Duodenal mucosa (tissue), 2 donors: ENCODE data around the gene MAML3.
A peak's percentile ranks its signal among the peaks of the same experiment; 100 is the strongest.

Source experiments
- H3K27ac ChIP-seq: one replicate; pipeline ENCODE4 v1.7.0; 2013; ENCODE audit warnings: low read depth, low read length
- H3K27me3 ChIP-seq, 2 donors: one replicate each; pipeline ENCODE4 v1.7.0; 2013; ENCODE audit warnings: low read length in 2 of 2, control low read depth in 1 of 2; ENCODE audit not compliant: insufficient read depth in 2 of 2, control insufficient read depth in 1 of 2
- H3K36me3 ChIP-seq, 2 donors: one replicate each; pipeline ENCODE4 v1.7.0; 2013; ENCODE audit warnings: low read length in 2 of 2, control low read depth in 1 of 2; ENCODE audit not compliant: insufficient read depth in 2 of 2, control insufficient read depth in 1 of 2
- H3K4me1 ChIP-seq, 2 donors: one replicate each; pipeline ENCODE4 v1.7.0; 2013; ENCODE audit warnings: low read length in 2 of 2, control low read depth in 1 of 2; ENCODE audit not compliant: insufficient read depth in 2 of 2, control insufficient read depth in 1 of 2
- H3K4me3 ChIP-seq, 2 donors: one replicate each; pipeline ENCODE4 v1.7.0; 2013; ENCODE audit warnings: low read length in 2 of 2, low read depth in 1 of 2
- H3K9ac ChIP-seq, 2 donors: one replicate each; pipeline ENCODE4 v1.7.0; 2013; ENCODE audit warnings: low read length in 2 of 2, low read depth in 1 of 2
- H3K9me3 ChIP-seq, 2 donors: one replicate each; pipeline ENCODE4 v1.7.0; 2013; ENCODE audit warnings: low read length in 2 of 2, control low read depth in 1 of 2; ENCODE audit not compliant: control insufficient read depth in 1 of 2

Gene MAML3

DNA sequence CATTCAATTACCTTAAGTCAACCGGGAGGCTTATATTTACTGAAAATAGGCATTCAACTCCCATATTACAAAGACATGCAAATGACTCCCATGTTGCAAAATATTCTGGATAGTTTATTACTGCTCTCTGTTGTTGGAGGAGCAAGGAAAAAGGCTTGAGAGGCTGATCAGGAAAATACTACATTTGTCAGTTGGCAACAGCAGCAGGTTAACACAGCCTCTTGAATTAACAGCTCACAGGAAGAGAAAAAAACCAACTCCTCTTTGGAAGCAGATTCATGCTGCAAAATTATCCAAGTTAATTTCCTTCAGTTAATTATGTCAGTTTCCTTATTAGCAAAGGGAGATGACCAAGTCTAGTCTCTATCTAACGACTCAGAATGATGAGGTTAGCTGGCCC is 238.9 kb downstream of the MAML3 start:
- Histone ChIP-seq H3K9me3 (no peaks in the 10 kb centered on the region), H3K36me3 (no peaks in the 10 kb centered on the region), H3K4me1 (peaks cover 8 to 13% of the 10 kb centered on the region in 2 donors), H3K4me3 (no peak overlapping the region), H3K27me3 (no peaks in the 10 kb centered on the region), H3K9ac (no peak overlapping the region), H3K27ac (no peak overlapping the region)

DNA sequence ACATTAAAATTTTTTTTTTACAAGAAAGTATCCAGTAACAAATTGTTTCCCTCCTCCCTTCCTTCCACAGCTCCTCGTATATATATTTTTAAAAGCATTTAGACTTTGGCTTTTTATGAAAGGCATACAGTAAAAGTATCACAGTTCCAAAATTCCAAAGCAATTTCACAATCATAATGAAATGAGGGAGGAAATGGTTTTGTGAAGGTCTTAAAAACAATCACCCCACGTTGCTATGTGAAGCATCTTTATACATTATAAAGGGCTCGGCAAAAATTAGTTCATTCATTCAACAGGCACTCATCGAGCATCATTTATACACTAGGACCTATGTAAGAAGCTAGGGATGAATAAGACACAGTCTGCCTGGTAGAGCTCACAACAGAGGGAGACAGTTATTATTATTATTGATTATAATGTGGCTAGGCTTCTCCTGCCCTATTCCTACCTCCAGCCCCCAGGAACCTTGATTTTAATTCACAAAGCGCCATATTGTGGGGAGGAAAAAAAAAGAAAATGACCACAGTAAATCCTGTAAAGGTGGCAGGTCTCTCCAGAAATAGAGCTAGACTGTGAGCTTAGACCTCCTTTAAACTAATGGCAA is 239.9 kb downstream of the MAML3 start:
- no peaks in the 10 kb centered on the region for H3K27me3 ChIP-seq
- H3K4me1 ChIP-seq = peaks cover 8 to 13% of the 10 kb centered on the region in 2 donors
- no peak overlapping the region for H3K4me3 ChIP-seq
- H3K9me3 ChIP-seq = no peaks in the 10 kb centered on the region
- no peaks in the 10 kb centered on the region for H3K36me3 ChIP-seq
- no peak overlapping the region for H3K27ac ChIP-seq
- no peak overlapping the region for H3K9ac ChIP-seq

DNA sequence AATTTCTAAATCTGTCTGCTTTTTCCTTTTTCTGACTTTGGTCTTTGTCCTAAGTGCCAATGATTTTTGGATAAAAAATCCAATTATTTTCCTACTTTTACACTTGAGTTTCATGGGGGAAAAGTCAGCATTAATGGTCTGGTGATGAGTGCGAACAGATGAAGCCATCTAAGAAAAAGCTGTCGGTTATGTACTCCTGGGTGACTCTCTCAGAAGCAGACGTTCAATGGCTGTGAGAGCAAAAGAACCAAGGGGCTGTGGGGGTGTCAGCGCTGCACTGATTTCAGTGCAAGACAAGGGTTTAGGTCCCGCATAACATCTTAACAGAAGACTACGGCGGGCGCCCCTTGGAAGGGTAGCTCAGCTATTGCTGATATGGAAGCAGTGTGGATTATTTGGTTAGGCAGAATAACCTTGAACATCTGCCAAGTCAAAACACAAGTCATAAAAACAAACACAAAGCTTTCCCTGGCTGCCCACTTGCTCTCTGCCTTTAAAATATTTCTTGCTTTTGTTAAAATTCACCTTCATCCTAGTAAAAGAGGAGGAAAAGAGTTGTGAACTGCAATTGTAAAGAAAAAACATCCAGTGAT is 240.5 kb downstream of the MAML3 start:
- Histone ChIP-seq H3K9ac (no peak overlapping the region), H3K4me1 (peaks cover 8 to 13% of the 10 kb centered on the region in 2 donors), H3K27me3 (no peaks in the 10 kb centered on the region), H3K9me3 (no peaks in the 10 kb centered on the region), H3K4me3 (peak overlapping the region in 1 of 2 donors; percentile 5), H3K27ac (no peak overlapping the region), H3K36me3 (no peaks in the 10 kb centered on the region)

DNA sequence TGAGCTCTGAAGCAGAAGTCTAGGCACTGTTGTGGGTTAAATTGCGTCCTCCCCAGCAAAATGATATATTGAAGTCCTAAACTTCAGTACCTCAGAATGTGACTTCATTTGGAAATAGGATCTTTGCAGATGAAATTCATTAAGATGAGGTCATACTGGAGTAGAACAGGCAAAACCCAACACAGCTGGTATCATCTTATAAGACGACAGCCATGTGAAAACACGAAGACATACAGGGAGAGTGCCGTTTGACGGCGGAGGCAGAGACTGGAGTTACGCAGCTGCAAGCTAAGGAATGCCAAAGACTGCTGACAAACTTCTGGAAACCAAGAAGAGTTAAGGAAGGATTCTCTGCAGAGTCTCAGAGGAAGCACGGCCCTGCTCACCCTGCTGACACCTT is 241.5 kb downstream of the MAML3 start:
- Histone ChIP-seq H3K36me3 (no peaks in the 10 kb centered on the region), H3K27me3 (no peaks in the 10 kb centered on the region), H3K4me1 (peaks cover 13 to 17% of the 10 kb centered on the region in 2 donors), H3K9ac (no peak overlapping the region), H3K4me3 (no peak overlapping the region), H3K27ac (no peak overlapping the region), H3K9me3 (no peaks in the 10 kb centered on the region)

DNA sequence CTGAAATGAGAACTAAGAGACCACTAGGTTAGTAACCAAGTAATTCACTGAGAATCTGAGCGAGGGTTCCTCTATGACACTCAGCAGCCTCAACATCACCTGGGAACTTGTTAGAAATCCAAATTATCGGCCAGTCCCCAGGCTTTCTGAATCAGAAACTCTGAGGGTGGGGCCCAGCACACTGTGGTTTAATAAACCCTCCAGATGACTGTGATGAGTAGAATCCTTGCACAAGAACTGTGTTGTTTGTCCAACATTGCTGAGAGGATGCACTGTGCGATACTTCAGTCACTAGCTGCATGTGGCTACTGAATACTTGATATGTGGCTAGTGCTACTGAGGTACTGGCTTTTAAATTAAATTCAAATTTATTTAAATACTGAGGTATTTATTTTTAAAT is 243.9 kb downstream of the MAML3 start:
- no peaks in the 10 kb centered on the region for H3K9me3 ChIP-seq
- no peaks in the 10 kb centered on the region for H3K36me3 ChIP-seq
- no peaks in the 10 kb centered on the region for H3K27me3 ChIP-seq
- no peak overlapping the region for H3K4me3 ChIP-seq
- no peak overlapping the region for H3K27ac ChIP-seq
- H3K9ac ChIP-seq = no peak overlapping the region
- H3K4me1 ChIP-seq = peaks cover 20 to 24% of the 10 kb centered on the region in 2 donors

DNA sequence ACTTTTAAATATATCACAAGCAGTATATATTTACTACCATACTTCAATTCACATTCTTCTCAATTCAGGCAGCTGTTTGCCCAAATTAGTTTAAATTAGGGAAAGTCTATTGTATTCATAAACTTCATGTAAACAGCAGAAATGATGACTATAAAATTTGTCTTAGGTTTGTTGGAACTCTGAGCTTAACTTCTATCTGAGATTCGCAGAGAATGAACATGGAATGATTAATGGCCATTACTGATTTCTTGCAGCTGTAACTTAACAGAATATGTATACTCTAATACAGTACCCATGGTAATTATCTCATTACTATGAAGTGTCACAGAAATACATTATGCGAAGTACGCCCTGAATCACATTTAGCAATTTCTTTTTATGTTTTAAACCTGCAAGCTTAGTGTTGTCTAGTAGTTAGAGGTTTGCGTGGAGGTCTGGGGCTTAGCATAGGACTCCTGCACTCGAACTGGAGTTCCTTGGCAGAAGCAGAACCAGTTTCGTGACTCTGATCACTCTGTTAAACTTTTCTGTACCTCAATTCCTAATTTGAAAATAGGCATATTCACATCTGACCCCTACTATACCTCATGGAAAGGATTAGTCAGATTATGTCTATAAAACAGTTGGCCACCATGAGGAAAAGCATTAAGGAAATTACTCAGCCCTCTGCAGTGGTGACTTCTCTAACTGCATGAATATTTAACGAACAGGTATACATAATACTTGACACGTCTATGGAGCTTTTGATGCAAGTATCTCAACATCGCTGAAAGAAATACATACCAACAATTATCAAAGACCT is 245.1 kb downstream of the MAML3 start:
- no peak overlapping the region for H3K4me3 ChIP-seq
- H3K4me1 ChIP-seq = peaks cover 18 to 21% of the 10 kb centered on the region in 2 donors
- H3K27ac ChIP-seq = no peak overlapping the region
- peaks cover 0 to under 1% of the 10 kb centered on the region in 2 donors for H3K9me3 ChIP-seq
- no peaks in the 10 kb centered on the region for H3K27me3 ChIP-seq
- no peak overlapping the region for H3K9ac ChIP-seq
- no peaks in the 10 kb centered on the region for H3K36me3 ChIP-seq

DNA sequence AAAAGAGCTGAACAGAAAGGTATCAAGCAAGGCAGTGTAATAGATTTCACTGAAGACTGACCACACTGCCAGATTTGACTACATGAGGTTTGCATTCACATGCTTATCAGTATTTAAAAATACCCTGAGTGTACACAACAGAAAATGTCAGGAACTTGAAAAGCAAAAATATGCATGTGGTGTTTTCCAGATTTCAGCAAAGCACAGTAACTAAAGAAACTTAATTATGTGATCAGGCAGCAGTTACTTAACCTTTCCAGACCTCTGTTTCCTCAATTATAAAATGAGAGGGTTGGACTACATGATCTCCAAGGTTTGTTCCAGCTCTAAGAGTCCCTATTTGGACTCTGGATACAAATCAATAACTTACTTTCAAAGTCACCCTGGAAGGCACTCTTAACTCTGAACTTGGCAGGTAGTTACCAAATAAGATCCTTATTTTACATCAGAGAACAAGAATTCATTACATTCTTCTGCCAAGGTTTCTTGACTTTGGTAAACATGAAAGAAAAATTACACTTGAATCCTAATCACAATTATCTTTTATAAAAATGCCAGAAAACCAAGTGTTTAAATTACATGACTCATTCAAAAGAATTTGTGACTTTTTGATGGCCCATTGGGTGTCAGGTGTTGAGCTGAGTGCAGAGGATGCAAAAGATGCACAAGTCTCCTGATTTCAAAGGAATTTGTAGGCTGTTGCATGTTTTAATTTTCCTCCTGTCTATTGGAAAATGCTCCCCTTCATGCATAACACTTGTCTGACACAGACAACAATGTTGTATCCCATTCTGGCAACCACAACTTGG is 246.8 kb downstream of the MAML3 start:
- H3K36me3 ChIP-seq = no peaks in the 10 kb centered on the region
- H3K9ac ChIP-seq = no peak overlapping the region
- no peak overlapping the region for H3K4me3 ChIP-seq
- H3K4me1 ChIP-seq = peaks cover 11 to 12% of the 10 kb centered on the region in 2 donors
- no peaks in the 10 kb centered on the region for H3K27me3 ChIP-seq
- no peak overlapping the region for H3K27ac ChIP-seq
- H3K9me3 ChIP-seq = peaks cover 0 to 2% of the 10 kb centered on the region in 2 donors

DNA sequence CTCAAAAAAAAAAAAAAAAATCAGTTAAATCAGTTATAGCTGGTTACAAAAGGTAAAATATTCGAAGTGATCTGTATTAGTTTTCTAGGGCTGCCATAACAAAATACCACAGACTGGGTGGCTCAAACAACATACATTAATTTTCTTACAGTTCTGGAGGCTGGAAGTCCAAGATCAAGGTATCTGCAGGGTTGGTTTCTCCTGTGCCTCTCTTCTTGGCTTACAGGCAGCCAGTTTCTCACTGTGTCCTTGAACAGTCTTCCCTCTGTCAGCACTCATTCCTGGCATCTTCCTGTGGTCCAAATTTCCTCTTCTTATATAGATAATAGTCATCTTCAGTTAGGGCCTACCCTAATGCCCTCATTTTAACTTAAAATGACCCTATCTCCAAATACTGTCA is 248.5 kb downstream of the MAML3 start:
- no peak overlapping the region for H3K27ac ChIP-seq
- no peak overlapping the region for H3K9ac ChIP-seq
- no peaks in the 10 kb centered on the region for H3K36me3 ChIP-seq
- H3K27me3 ChIP-seq = no peaks in the 10 kb centered on the region
- peaks cover 11 to 12% of the 10 kb centered on the region in 2 donors for H3K4me1 ChIP-seq
- H3K9me3 ChIP-seq = peaks cover 0 to 2% of the 10 kb centered on the region in 2 donors
- H3K4me3 ChIP-seq = no peak overlapping the region

DNA sequence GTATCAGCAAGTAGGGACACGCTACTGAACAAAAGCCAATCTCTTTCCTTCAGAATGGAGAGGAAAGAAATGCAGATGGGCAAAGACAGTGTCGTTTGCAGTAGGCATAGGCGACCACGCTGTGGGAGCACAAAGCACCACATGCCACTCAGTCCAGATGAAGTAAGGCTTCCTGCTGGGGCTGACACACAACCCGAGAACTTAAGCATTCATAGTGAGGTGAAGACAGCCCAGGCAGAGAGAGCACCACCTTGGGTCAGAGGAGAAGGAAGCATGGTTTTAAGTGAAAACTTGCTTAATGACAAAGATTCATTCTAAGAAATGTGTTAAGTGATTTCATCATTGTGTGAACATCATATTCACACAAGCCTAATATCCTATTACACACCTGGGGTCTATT is 249.6 kb downstream of the MAML3 start:
- Histone ChIP-seq H3K27ac (no peak overlapping the region), H3K36me3 (no peaks in the 10 kb centered on the region), H3K27me3 (no peaks in the 10 kb centered on the region), H3K4me1 (peaks cover 11 to 12% of the 10 kb centered on the region in 2 donors), H3K9me3 (peaks cover 0 to 2% of the 10 kb centered on the region in 2 donors), H3K4me3 (no peak overlapping the region), H3K9ac (no peak overlapping the region)
